ENCODE measurements around the gene LRRC59.

- TF ChIP-seq POLR2A (IDR thresholded peaks at IDR 0.05) (no peak), CTCF (IDR thresholded peaks at IDR 0.05) (no peak)
Observed at GRCh38 chr17:50382931-50383330, 14.4 kb downstream of the LRRC59 start.

Measured in suprapubic skin (tissue), 3 donors.